DMS153 treated with DMSO at 0.1 percent for 48 hours (cell line): ENCODE data around the gene BDP1.
"Not testable (repeated sequence)": the region's sequence is repeated elsewhere in the genome, so short reads cannot be mapped to it uniquely, and the experiment has no call there.

ENCODE experiments used
- DNase-seq: peaks from one replicate; lab custom pipeline; 2025; ENCODE audit not compliant: unreplicated experiment; lab: John Stamatoyannopoulos, UW

Gene BDP1, protein sequence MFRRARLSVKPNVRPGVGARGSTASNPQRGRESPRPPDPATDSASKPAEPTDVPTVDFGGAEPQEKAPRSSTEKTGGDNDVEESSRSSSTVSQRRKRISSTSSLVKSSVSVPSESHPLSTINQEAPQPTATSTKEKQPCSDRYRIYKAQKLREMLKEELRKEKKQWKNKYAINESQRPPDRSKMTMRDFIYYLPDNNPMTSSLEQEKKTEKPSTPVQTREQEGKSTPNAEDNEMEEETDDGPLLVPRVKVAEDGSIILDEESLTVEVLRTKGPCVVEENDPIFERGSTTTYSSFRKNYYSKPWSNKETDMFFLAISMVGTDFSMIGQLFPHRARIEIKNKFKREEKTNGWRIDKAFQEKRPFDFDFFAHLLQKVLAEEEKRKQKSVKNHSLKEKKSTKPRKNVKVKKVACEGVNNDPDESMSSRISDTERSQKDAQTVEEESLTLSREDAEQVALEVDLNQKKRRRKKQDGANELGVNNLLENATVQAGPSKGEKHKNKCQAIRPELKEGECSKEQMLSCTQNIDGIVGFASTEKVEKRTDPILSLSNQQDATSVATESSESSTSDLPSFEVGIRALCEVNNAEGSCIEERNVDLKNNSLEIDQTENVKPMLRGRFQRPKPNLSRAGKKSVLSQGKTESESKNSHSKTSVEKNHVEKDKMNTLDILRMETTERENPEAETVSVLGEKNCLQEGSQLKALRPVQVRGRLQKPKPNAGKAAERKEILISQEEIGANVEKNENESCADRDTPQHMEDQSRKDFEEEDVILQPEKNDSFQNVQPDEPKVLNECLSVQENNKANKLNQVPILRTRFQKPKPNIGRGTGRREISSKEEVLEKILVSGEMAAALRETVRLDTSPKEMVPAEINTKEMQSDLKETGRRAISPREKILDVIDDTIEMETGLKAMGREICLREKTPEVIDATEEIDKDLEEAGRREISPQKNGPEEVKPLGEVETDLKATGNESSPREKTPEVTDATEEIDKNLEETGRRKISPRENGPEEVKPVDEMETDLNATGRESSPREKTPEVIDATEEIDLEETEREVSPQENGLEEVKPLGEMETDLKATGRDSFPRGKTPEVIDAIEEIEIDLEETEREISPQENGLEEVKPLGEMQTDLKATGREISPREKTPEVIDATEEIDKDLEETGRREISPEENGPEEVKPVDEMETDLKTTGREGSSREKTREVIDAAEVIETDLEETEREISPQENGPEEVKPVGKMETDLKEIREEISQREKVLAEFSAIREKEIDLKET (N-terminal part only)

DNA sequence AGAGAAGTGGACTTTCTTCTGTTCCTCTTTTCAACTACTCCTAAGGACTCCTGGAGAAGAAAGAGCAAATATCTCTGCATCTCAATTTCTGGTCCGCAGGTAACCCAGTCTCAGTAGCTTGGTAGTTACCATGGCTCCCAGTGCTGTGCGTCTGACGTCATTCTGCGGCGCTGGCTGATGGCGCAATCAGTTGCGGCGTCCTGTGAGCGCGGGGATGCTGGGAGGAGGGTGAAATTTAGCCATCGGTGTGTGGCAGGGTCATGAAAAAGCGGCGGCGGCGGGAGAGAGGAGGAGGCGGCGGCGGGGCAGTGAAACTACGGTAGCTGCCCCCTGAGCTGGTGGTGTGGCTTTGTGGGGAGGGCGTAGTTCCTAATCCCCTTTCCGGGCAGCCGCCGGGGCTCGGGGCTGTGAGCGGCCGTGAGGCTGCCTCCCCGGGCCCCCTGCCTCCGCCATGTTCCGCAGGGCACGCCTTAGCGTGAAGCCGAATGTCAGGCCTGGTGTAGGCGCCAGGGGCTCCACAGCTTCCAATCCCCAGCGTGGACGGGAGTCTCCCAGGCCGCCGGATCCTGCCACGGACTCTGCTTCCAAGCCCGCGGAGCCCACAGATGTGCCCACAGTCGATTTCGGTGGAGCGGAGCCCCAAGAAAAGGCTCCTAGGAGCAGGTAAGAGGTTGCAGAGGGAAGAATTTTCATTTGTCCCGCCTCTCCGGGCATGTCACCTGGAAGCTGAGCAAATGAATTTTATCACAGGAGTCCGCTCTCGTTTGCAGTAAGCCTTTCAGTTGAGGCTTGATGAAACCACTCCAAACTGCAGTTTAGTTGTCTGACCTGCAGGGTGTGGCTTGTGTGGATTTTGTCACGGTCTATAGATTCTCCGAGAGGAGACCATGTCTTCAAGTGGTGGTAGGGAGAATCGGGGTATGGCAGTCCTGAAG, at the start of gene BDP1:
Gene BDP1, plus strand, starts transcription at position 225 of the 935 bp plus-strand sequence. Its CDS starts 227 bp downstream, at position 452.
- DNase-seq = peak; percentile 43

DNA sequence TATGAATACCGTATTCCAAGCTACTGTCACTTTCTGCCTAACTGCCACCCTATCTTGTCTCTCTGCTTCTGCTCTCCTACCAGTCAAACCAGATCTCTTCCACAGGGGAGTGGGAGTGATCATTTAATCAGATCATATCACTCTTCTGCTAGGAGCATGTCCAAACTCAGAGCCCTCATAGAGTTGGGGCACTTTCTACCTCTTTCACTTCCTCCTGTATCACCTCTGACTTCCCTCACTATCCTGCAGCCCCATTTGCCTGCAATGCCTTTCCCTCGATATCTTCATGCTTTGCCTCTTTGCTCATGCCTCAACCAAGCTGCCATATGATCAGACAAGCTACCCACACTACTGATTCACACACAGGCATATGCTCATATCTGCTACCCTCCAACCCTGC, 45.4 kb upstream of the BDP1 start:
- DNase-seq = not testable (repeated sequence)

DNA sequence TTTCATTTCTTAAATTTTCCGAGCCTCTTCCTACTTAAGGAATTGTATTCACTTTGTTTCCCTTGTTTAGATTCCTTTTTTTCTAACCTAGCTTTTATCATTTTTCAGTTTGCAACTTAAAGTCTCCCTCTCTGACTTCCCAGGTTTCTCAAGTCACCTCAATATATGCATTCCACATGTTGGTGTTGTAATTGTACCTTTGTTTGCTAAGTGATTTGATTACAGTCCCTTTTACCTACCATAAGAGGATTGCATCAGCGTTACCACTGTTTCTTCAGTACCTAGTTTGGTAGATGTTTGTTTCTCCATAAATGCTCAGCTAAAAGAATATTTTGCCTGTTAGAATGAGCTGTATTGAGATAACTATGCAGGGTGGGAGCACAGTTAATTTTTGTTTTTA, 39.8 kb upstream of the BDP1 start:
- not testable (repeated sequence) for DNase-seq

DNA sequence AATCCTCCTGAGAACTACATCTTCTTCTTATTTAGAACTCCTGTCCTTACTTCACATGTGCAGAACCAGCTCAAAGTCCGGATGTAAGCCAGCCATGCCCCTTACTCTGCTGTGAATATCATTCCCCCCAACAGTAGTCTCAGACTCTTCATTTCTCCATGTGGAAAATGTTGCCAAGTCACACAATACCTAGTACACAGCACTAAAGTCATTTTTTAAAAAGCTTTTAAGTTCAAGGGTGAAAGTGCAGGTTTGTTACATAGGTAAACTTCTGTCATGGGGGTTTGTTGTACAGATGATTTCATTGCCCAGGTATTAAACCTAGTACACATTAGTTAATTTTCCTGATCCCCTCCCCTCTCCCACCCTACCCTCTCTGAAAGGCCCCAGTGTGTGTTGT, 37.4 kb upstream of the BDP1 start:
- DNase-seq = not testable (repeated sequence)

DNA sequence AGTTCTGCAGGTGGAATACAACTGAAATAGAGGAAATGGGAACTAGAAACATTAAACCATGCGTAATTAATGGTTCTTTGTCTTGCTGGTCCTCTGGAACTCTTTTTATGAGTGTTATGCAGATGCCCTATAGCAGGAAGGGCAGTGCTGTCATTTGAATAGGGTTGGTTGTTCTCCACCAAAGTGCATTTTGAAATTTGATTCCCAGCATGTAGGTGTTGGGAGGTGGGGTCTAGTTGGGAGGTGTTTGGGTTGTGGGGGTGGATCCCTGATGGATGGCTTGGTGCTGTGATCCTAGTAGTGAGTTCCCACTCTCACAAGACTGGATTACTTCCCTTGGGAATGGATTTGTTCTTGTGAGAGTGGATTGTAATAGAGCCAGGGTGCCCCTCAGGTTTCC, 34.2 kb upstream of the BDP1 start:
- not testable (repeated sequence) for DNase-seq

DNA sequence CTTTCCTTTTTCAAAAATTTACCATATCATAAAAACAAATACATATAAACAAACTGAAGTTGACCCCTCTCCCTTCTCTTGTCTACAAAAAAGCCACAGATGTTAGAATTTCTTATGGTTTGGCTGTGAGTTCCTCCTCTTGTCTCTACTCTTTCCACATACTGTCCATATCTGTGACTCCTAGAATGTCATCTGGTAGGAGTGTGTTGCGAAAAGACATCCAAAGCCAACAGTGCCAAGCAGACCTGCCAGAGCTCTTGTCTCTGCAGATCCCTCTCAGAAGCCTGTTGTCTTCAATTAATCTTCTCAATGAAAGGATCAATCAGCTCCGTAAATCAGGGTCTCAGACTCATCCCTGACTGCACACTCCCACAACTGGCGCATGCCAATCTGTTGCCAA, 31.6 kb upstream of the BDP1 start:
- DNase-seq = not testable (repeated sequence)

DNA sequence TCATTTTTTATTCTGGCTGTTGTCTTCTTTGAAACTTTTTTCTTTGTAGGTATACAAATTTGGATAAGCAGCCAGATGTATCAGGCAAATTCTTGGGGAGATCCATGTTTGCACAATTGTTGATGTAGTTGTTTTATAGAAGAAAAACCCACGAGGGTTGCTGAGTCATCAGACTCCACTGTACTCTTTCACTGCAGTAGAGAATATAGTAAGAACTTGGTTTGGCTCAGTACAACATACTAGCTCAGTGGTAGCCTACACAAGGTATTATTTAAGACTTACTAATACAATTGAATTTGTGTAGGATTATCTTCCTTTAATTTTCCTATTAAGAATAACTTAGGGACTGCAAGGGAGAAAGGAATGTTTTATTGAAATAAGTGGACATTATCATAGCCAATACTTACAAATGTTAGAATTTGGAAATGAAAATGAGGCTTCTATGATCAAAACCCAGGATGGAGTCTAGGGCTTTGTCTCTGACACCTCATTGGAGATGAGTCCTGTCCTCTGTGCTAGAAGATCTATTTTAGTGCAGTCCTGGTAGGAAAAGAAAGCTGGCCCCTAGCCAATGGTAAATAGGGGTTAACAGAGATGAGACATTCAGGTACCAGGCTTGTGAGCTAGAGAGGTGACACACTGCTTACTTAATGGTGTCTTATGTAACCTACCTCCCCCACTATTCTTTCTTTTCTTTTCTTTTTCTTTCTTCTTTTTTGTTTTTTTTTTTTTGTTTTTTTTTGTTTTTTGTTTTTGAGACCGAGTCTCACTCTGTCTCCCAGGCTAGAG, 28.6 kb upstream of the BDP1 start:
- DNase-seq = not testable (repeated sequence)

DNA sequence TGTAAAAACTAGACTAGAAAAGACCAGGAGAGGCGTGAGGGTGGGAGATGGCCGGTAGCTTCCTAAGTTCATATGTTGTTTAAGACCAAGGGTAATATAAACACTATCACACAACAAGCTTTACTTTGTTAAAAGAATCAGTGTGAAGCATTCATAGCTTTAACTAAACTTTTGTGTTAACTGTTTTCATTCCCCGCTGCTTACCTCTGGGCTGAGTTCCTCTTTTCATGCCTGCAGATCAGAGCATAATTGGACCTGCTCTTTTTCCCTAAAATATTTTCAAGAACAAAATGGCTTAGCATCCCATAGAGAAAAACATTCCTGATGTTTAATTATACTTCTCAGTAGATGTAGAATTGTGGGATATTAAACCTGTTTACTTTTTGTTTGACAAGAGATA, 23.0 kb upstream of the BDP1 start:
- DNase-seq = not testable (repeated sequence)

DNA sequence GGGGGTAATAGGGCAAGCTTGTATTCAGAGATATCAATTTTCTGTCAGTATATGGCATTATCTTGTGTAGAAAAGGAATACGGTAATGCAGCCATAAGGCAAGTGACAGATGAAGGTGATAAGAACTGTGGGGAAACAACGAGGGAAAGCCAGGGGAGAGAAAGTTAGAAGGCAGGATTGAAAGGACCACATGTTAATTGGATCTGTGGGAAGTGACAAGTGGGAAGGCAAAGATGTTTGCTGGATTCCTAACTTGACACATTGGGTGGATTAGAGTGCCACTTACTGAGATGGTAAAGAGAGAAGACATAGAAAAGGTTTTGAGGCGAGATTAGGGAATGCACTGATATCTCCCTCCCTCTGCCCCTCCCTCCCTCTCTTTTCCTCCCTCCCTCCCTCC, 20.6 kb upstream of the BDP1 start:
- not testable (repeated sequence) for DNase-seq

DNA sequence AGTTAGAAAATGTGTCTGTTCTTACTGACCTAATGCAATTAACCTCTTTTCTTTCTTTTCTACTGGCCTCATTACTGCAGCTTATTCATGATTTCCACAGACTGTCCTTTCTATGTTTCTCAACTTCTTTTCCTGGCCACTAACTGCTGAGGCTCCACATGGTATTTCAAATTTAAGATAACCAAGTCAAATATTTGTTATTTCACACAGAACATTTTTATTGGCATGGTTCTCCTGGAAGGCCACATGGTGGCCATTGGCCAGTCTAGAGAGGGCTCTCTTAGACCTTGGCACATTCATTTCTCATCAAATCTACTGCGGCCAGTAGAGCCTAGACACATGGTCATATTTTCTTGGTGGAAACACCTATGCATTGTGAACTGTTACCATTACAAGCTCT, 13.9 kb upstream of the BDP1 start:
- not testable (repeated sequence) for DNase-seq

DNA sequence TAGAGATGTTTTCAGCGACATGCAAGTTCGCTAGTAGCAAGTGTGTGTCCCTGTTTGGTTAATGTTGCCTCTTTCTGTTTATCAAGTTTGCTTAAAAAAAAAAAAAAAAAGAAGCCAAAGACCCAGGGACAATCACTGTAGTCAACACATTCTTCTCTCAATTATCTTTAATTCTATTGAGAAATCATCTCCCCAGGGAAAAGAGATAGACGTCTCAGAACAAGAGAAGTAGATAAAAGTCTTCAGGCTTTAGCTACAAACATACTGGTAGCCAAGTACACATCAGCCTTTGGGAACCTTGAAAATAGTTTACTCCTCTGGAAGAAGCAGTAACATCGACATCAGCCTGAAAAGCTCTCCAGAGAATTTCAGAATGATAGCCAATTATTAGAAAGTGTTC, 11.6 kb upstream of the BDP1 start:
- not testable (repeated sequence) for DNase-seq

DNA sequence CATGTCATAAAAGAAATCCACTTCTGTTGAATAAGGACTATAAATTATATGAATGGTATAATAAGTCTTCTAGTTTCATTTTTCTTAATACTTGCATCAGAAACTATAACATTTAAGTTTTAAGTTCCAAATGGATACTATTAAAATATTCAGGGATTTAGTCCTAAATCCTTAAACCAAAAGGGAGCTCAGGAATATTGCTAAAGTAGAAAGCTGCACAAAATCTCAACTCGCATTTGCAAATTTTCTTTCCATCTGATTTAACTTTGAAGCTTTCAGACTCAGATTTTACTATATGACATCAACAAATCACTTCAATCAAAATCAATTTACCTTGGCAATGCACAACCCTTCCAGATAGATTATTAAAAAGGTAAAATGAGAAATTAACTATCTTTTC, 10.4 kb upstream of the BDP1 start:
- not testable (repeated sequence) for DNase-seq

DNA sequence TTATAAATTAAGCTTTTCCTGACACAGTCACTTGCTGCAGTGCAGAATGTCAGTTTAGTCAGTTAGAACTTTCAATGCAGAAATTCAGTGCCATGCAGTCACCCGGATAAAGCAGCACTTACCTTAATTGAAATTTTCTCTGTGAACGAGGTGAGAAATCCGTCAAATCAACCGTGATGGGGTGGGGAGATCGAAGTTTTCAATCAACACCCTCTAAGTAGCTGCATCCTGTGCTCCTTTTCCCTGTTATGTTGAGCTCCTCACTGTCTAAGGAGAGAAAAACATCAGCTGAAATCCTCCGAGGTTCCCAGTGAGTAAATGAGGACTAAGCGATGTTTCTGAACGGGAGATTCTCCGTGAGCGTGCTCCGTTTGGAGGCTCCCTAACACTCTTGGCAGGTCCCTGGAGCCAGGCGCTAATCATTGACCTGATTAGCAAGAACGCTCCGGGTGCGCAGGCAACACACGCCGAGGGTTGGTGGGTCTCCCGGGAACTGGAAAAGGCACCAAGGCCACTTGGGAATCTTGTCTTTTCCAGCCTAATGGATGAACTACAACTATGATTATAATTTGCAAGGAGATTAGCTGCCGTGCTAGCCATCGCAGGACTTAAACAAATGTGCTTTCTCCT, 9.8 kb upstream of the BDP1 start:
- not testable (repeated sequence) for DNase-seq

DNA sequence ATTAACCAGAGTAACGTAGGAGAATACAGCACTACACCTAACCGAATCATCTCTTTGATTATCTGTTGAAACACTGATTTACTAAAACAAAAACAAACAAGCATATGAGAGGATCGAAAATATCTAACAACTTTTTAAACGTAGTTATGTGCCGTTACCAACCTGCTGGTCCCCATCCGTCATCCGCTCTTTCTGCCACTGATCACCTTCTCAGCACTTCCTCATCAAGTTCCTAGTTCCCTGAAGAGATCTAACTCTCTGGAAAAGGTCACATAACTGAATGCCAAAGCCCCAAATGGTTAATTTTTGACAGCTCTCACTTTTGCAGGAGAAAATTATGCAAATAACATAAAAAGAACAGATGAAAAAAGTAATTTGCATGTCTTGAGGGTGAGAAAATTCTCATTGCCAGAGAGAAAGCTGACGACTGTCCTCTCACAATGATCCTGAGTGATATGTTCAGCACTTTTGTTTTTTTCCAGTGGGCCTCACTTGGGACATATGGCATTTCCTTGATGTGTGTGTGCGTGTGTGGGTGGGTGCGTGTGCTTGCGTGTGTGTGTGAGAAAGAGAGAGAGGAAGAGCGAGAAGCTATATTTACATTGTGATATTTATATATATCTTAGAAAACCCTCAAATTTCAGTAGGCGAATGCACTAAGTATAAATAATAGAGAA, 8.8 kb upstream of the BDP1 start:
- not testable (repeated sequence) for DNase-seq

DNA sequence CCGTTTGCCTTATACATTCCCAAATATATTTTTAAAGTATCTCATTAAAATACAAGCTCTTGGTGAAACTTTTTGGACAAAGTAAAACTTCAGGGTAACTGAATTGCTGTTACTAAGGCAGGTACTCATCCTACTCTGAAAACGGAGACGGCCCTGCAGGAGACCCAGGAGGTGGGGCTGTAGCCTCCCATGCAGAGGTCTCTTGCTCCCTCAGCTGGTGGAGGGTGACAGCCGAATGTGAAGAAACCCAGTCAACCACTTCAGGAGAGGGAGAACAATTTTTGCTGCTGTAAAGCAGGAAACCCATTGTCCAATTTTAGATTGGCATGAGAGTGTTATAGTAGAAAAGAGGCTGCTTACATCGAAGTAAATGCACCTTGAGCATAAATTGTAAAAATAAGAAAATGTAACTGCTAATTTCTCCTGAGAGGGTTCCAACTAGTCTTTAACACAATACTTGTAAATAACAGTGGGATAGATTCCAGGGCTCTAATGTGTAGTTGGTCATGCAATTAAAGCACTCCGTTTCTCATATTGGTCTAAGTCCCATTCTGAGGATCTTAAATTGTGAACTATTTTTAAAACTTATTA, 8.1 kb upstream of the BDP1 start:
- DNase-seq = peak; percentile 0

DNA sequence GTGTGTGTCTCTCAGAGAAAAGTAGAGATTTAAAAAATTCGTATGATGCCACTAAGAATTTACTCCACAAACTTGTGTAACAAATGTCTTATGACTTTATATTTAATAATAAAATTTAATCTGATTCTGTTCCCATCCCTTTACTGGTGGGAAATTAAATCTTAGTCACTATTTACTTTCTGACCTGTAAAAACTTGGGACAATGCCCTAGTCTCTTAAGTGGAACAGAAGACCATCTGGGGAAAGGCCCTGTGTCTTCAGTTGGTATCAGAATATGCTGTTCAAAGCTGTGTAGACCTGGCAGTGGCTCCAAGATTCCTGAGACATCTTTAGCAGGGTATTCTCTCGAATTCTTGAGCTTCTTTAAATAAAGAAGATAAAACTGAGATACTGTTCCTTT, 2.6 kb upstream of the BDP1 start:
- DNase-seq = no peak

DNA sequence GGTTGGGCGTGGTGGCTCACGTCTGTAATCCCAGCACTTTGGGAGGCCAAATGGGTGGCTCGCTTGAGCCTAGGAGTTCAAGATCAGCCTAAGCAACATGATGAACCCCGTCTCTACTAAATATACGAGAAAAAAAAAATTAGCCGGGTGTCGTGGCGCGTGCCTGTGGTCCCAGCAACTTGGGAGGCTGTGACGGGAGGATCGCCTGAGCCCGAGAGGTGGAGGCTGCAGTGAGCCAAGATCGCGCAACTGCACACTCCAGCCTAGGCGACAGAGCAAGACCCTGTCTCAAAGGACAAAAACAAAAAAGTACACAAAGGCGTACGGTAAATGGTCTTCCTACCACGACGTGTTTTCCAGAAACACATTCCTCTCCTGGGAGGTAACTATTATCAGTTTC, 538 bp upstream of the BDP1 start:
- DNase-seq = no peak

DNA sequence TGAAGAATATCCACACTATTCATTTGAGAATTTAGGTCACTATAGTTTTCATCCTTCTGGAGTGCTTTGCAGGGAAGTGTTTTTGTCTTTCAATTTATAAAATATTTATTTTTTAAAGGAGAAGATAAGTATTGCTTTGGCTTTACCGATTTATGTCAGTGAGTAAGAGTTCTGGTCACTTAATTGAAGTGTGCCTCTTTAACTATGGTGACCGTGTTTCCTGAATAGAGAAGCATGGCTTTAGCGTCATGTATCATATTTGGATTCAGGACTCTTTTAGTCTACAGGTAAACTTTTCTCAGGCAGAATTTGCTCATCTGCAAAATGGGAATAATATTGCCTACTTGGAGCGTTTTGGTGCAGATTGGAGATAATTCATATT, 902 bp downstream of the BDP1 start:
- DNase-seq = no peak
